ENCODE measurements around the gene PIGQ.
A peak's percentile ranks its signal among the peaks of the same experiment; 100 is the strongest.

The PIGQ gene

GRCh38 chr16:572865-573650, 3.3 kb downstream of the PIGQ start:
- DNase-seq = no peak

GRCh38 chr16:574021-574760, 4.4 kb downstream of the PIGQ start:
- DNase-seq = no peak

- DNase-seq = no peak
Observed at GRCh38 chr16:575354-576196, 5.8 kb downstream of the PIGQ start.

- no peak for DNase-seq
Observed at GRCh38 chr16:576197-576822, 6.5 kb downstream of the PIGQ start.

- no peak for DNase-seq
Observed at GRCh38 chr16:576823-577201, 7.0 kb downstream of the PIGQ start.

- no peak for DNase-seq
Observed at GRCh38 chr16:577796-578195, 8.0 kb downstream of the PIGQ start.

GRCh38 chr16:578232-578869, 8.6 kb downstream of the PIGQ start:
- DNase-seq = no peak

- peak; percentile 73 for DNase-seq
Observed at GRCh38 chr16:578870-579405, 9.2 kb downstream of the PIGQ start.

GRCh38 chr16:580141-580945, 10.6 kb downstream of the PIGQ start:
- no peak for DNase-seq

GRCh38 chr16:580946-581498, 11.3 kb downstream of the PIGQ start:
- DNase-seq = no peak

GRCh38 chr16:582218-582613, 12.4 kb downstream of the PIGQ start:
- no peak for DNase-seq

- no peak for DNase-seq
Observed at GRCh38 chr16:582614-583331, 13.0 kb downstream of the PIGQ start.

GRCh38 chr16:583470-583814, 13.7 kb downstream of the PIGQ start:
- DNase-seq = no peak

GRCh38 chr16:583815-584591, 14.2 kb downstream of the PIGQ start:
- DNase-seq = no peak

- no peak for DNase-seq
Observed at GRCh38 chr16:585351-585750, 15.6 kb downstream of the PIGQ start.

GRCh38 chr16:586047-586644, 16.4 kb downstream of the PIGQ start:
- DNase-seq = no peak

- no peak for DNase-seq
Observed at GRCh38 chr16:586645-587590, 17.1 kb downstream of the PIGQ start.

GRCh38 chr16:588639-588888, 18.8 kb downstream of the PIGQ start:
- DNase-seq = peak; percentile 68

Data from CD4-positive, alpha-beta T cell treated with Interleukin-17A for 1 hour (primary cell).